WTC11 (cell line): ENCODE measurements around the gene LDLRAD4. TPM values are rescaled to one million over a fixed set of nuclear protein-coding genes. Genes with fewer than 3 reads are reported as not detected.
A peak's percentile ranks its signal among the peaks of the same experiment; 100 is the strongest.

ENCODE experiments used
- ATAC-seq: fragments of 200-7000 bp; cut with Tn5 transposase; 2 replicates; pipeline ENCODE4 v1.10.0; 2021; ENCODE audit warnings: mild to moderate bottlenecking, moderate library complexity
- CTCF ChIA-PET: fragments of 300-600 bp; sonication (Branson Sonifier 250); formaldehyde crosslinking; loops from one replicate; lab custom pipeline; 2021; ENCODE audit warnings: antibody characterized with exemption; lab: Charles Lee
- POLR2A ChIA-PET: fragments of 350-600 bp; sonication (Branson Sonifier 250); formaldehyde crosslinking; loops from one replicate; lab custom pipeline; 2021; ENCODE audit warnings: antibody characterized with exemption; lab: Charles Lee
- DNase-seq: peaks from one replicate; pipeline ENCODE4 v3.0.0; 2021; ENCODE audit warnings: low spot score
- H3K27ac Mint-ChIP-seq: 2 replicates; pipeline ENCODE4 v1.8.0; 2021; ENCODE audit warnings: mixed read lengths
- H3K27me3 Mint-ChIP-seq: 2 replicates; pipeline ENCODE4 v1.8.0; 2021; ENCODE audit warnings: low read depth, mild to moderate bottlenecking, moderate library complexity, mixed read lengths
- H3K36me3 Mint-ChIP-seq: 2 replicates; pipeline ENCODE4 v1.8.0; 2021; ENCODE audit warnings: mixed read lengths
- H3K4me1 Mint-ChIP-seq: 2 replicates; pipeline ENCODE4 v1.8.0; 2022; ENCODE audit warnings: mixed read lengths
- H3K4me3 Mint-ChIP-seq: 2 replicates; pipeline ENCODE4 v1.8.0; 2021; ENCODE audit warnings: mild to moderate bottlenecking, moderate library complexity, mixed read lengths
- H3K9me3 Mint-ChIP-seq: 2 replicates; pipeline ENCODE4 v1.8.0; 2021; ENCODE audit warnings: mixed read lengths
- ELF4 ChIP-seq: sonication (generic); formaldehyde crosslinking; IDR thresholded peaks from 2 replicates; pipeline ENCODE4 v1.8.1; 2022; ENCODE audit warnings: low read depth, mild to moderate bottlenecking, moderate library complexity, missing genetic modification reagents
- EMX1 ChIP-seq: fragments of 250-450 bp; sonication (Bioruptor Pico); IDR thresholded peaks from 2 replicates; pipeline ENCODE4 v1.8.0; 2021; ENCODE audit warnings: mild to moderate bottlenecking
- ESRRA ChIP-seq: sonication (generic); formaldehyde crosslinking; IDR thresholded peaks from 2 replicates; pipeline ENCODE4 v1.8.1; 2022; ENCODE audit warnings: mild to moderate bottlenecking, missing genetic modification reagents, borderline replicate concordance
- FOXK1 ChIP-seq: sonication (generic); formaldehyde crosslinking; IDR thresholded peaks from 2 replicates; pipeline ENCODE4 v1.8.0; 2022; ENCODE audit warnings: mild to moderate bottlenecking, moderate library complexity, missing genetic modification reagents
- NR2C2 ChIP-seq: sonication (generic); formaldehyde crosslinking; IDR thresholded peaks from 2 replicates; pipeline ENCODE4 v1.8.0; 2022; ENCODE audit warnings: mild to moderate bottlenecking, missing genetic modification reagents
- TCF7 ChIP-seq: sonication (generic); formaldehyde crosslinking; IDR thresholded peaks from 2 replicates; pipeline ENCODE4 v1.8.0; 2022; ENCODE audit warnings: mild to moderate bottlenecking, low read depth, missing genetic modification reagents, moderate library complexity
- TEAD1 ChIP-seq: sonication (generic); formaldehyde crosslinking; IDR thresholded peaks from 2 replicates; pipeline ENCODE4 v1.8.0; 2022; ENCODE audit warnings: mild to moderate bottlenecking, missing genetic modification reagents
- TP53 ChIP-seq: sonication (generic); formaldehyde crosslinking; IDR thresholded peaks from 2 replicates; pipeline ENCODE4 v1.8.1; 2023; ENCODE audit warnings: mild to moderate bottlenecking, missing genetic modification reagents
- ZNF138 ChIP-seq: sonication (generic); formaldehyde crosslinking; conservative IDR thresholded peaks from 2 replicates; pipeline ENCODE4 v1.8.1; 2022; ENCODE audit warnings: mild to moderate bottlenecking, moderate library complexity, missing genetic modification reagents
- ZNF232 ChIP-seq: sonication (generic); formaldehyde crosslinking; IDR thresholded peaks from 2 replicates; pipeline ENCODE4 v1.8.0; 2022; ENCODE audit warnings: mild to moderate bottlenecking, missing genetic modification reagents
- ZNF317 ChIP-seq: sonication (generic); formaldehyde crosslinking; IDR thresholded peaks from 2 replicates; pipeline ENCODE4 v1.8.1; 2023; ENCODE audit warnings: low read depth, mild to moderate bottlenecking, moderate library complexity, missing genetic modification reagents, borderline replicate concordance
- total RNA-seq: library from RNA; stranded (reverse); gene quantifications from 3 replicates; pipeline ENCODE4 v1.2.3, GENCODE V29; 2021
- TF ChIP-seq, protein P1 (sequence below): sonication (generic); formaldehyde crosslinking; IDR thresholded peaks from 2 replicates; pipeline ENCODE4 v1.8.0; 2023; ENCODE audit warnings: mild to moderate bottlenecking, missing genetic modification reagents
- TF ChIP-seq, protein P2 (sequence below): sonication (generic); formaldehyde crosslinking; IDR thresholded peaks from 2 replicates; pipeline ENCODE4 v1.8.1; 2023; ENCODE audit warnings: mild to moderate bottlenecking, missing genetic modification reagents, borderline replicate concordance
- TF ChIP-seq, protein P3 (sequence below): fragments of 200-600 bp; IDR thresholded peaks from 2 replicates; pipeline ENCODE4 v1.8.0; 2022; ENCODE audit warnings: antibody characterized with exemption
- TF ChIP-seq, protein P4 (sequence below): fragments of 250-450 bp; sonication (Bioruptor Pico); IDR thresholded peaks from 2 replicates; pipeline ENCODE4 v1.8.0; 2021; ENCODE audit warnings: mild to moderate bottlenecking
- TF ChIP-seq, protein P5 (sequence below): sonication (generic); formaldehyde crosslinking; IDR thresholded peaks from 2 replicates; pipeline ENCODE4 v1.8.1; 2022; ENCODE audit warnings: mild to moderate bottlenecking, moderate library complexity, missing genetic modification reagents
- TF ChIP-seq, protein P6 (sequence below): sonication (generic); formaldehyde crosslinking; IDR thresholded peaks from 2 replicates; pipeline ENCODE4 v1.8.1; 2023; ENCODE audit warnings: mild to moderate bottlenecking, missing genetic modification reagents, moderate library complexity

The LDLRAD4 gene
- total RNA-seq, 1 experiment from 2014 or later: 6.2 TPM

DNA sequence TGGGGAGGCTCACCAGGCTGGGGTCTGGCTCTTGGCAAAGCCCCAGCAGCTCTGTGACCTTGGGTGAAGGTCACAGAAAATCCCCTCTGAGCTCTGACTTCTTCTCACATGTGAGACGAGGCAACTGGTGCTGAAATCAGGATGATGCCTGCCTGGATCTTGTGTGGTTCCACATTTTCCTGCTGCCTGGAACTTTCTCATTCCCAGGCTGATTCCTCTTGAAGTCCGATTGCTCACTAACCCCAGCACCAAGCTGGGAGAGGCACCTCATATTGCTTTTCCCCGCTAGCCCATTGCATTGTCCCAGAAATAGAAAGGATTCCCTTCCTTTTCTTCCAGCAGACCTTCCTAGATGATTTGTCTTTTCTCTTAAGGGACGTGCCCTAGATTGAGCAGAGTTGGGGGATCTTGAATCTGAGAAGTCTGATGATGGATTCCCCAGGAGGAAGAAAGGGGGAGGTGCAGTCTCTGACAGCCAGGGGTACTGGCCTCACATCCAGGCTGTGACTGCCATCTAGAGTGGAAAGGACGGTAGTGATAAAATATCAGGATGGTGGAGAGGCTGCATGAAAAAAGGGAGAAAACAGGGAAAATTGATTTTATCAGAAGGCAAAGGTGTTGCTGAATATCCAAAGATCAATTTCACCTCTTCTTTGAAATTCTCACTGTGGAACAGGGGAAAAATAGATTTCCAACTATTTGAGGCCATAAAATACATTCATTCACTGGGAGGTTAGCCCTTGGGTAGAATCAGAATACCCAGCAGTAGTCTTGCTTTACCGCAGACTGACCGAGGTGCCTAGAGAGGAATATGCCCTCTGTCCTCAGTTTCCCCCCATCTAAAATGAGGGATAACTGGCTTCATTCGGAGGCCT is 411.5 kb downstream of the LDLRAD4 start:
- TF ChIP-seq, protein P1, sequence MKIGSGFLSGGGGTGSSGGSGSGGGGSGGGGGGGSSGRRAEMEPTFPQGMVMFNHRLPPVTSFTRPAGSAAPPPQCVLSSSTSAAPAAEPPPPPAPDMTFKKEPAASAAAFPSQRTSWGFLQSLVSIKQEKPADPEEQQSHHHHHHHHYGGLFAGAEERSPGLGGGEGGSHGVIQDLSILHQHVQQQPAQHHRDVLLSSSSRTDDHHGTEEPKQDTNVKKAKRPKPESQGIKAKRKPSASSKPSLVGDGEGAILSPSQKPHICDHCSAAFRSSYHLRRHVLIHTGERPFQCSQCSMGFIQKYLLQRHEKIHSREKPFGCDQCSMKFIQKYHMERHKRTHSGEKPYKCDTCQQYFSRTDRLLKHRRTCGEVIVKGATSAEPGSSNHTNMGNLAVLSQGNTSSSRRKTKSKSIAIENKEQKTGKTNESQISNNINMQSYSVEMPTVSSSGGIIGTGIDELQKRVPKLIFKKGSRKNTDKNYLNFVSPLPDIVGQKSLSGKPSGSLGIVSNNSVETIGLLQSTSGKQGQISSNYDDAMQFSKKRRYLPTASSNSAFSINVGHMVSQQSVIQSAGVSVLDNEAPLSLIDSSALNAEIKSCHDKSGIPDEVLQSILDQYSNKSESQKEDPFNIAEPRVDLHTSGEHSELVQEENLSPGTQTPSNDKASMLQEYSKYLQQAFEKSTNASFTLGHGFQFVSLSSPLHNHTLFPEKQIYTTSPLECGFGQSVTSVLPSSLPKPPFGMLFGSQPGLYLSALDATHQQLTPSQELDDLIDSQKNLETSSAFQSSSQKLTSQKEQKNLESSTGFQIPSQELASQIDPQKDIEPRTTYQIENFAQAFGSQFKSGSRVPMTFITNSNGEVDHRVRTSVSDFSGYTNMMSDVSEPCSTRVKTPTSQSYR (CRISPR knock-in tag): 0 out of 2 replicates have a peak, but pooled peaks have one; percentile 22
- TF ChIP-seq, protein P2, sequence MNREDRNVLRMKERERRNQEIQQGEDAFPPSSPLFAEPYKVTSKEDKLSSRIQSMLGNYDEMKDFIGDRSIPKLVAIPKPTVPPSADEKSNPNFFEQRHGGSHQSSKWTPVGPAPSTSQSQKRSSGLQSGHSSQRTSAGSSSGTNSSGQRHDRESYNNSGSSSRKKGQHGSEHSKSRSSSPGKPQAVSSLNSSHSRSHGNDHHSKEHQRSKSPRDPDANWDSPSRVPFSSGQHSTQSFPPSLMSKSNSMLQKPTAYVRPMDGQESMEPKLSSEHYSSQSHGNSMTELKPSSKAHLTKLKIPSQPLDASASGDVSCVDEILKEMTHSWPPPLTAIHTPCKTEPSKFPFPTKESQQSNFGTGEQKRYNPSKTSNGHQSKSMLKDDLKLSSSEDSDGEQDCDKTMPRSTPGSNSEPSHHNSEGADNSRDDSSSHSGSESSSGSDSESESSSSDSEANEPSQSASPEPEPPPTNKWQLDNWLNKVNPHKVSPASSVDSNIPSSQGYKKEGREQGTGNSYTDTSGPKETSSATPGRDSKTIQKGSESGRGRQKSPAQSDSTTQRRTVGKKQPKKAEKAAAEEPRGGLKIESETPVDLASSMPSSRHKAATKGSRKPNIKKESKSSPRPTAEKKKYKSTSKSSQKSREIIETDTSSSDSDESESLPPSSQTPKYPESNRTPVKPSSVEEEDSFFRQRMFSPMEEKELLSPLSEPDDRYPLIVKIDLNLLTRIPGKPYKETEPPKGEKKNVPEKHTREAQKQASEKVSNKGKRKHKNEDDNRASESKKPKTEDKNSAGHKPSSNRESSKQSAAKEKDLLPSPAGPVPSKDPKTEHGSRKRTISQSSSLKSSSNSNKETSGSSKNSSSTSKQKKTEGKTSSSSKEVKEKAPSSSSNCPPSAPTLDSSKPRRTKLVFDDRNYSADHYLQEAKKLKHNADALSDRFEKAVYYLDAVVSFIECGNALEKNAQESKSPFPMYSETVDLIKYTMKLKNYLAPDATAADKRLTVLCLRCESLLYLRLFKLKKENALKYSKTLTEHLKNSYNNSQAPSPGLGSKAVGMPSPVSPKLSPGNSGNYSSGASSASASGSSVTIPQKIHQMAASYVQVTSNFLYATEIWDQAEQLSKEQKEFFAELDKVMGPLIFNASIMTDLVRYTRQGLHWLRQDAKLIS: no peak
- TF ChIP-seq, protein P3, sequence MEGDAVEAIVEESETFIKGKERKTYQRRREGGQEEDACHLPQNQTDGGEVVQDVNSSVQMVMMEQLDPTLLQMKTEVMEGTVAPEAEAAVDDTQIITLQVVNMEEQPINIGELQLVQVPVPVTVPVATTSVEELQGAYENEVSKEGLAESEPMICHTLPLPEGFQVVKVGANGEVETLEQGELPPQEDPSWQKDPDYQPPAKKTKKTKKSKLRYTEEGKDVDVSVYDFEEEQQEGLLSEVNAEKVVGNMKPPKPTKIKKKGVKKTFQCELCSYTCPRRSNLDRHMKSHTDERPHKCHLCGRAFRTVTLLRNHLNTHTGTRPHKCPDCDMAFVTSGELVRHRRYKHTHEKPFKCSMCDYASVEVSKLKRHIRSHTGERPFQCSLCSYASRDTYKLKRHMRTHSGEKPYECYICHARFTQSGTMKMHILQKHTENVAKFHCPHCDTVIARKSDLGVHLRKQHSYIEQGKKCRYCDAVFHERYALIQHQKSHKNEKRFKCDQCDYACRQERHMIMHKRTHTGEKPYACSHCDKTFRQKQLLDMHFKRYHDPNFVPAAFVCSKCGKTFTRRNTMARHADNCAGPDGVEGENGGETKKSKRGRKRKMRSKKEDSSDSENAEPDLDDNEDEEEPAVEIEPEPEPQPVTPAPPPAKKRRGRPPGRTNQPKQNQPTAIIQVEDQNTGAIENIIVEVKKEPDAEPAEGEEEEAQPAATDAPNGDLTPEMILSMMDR: peak; percentile 34; the same call in 1 of the 2 replicates
- ChIA-PET CTCF (interaction anchor here (0.5 to 1.8 kb wide), 6 partner anchors 20 to 517 kb away, joined by 3 to 6 read pairs (median 4); no protein-coding TSS in a partner anchor), POLR2A (no interaction called here)
- H3K36me3 Mint-ChIP-seq: peaks cover 8% of the 10 kb centered on the region; the same call in 1 of the 2 replicates
- DNase-seq (peak; percentile 62), ATAC-seq (peak; percentile 95)
- H3K27me3 Mint-ChIP-seq: no peaks in the 10 kb centered on the region
- H3K9me3 Mint-ChIP-seq: peaks cover 17% of the 10 kb centered on the region
- H3K4me1 Mint-ChIP-seq: peaks cover 7% of the 10 kb centered on the region
- H3K27ac Mint-ChIP-seq: peak overlapping the region; percentile 21; the same call in 1 of the 2 replicates
- H3K4me3 Mint-ChIP-seq: no peak overlapping the region

DNA sequence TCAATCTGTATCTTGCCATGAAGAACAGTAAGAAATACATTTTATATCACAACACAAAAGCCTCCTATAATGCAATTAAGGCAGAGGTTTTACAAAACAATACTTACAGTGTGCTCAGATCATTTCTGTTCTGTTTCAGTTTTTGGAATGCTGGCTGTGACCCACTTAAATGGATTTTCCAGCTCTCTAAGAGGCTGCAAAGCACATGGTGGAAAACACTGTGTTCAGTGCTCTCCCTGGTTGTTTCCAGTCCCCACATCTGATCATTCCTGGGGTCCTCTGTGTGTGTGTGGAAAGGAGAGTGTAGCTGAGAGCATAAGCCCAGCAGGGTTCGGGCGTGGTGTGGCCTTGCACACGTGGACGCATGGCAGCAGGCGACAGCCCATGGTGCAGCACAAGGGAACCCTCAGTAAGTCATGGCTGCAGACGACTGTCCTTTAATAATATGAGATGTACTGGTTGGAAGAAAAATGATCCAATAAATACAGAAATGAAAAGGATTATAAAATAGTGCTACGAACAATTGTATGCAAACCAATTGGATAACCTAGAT is 412.2 kb downstream of the LDLRAD4 start:
- ATAC-seq (no peak), DNase-seq (no peak)
- CTCF ChIA-PET: no interaction called here
- peaks cover 7% of the 10 kb centered on the region for H3K4me1 Mint-ChIP-seq
- peaks cover 17% of the 10 kb centered on the region for H3K9me3 Mint-ChIP-seq
- H3K27ac Mint-ChIP-seq: no peak overlapping the region
- H3K27me3 Mint-ChIP-seq: no peaks in the 10 kb centered on the region
- no peak overlapping the region for H3K4me3 Mint-ChIP-seq
- POLR2A ChIA-PET: no interaction called here
- peaks cover 8% of the 10 kb centered on the region; the same call in 1 of the 2 replicates for H3K36me3 Mint-ChIP-seq
- no peak for TF ChIP-seq EMX1 (CRISPR knock-in tag)
- no peak for TF ChIP-seq ELF4 (CRISPR knock-in tag)
- TF ChIP-seq, protein P4, sequence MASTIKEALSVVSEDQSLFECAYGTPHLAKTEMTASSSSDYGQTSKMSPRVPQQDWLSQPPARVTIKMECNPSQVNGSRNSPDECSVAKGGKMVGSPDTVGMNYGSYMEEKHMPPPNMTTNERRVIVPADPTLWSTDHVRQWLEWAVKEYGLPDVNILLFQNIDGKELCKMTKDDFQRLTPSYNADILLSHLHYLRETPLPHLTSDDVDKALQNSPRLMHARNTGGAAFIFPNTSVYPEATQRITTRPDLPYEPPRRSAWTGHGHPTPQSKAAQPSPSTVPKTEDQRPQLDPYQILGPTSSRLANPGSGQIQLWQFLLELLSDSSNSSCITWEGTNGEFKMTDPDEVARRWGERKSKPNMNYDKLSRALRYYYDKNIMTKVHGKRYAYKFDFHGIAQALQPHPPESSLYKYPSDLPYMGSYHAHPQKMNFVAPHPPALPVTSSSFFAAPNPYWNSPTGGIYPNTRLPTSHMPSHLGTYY: no peak
- TF ChIP-seq ZNF232 (CRISPR knock-in tag): no peak
- TF ChIP-seq ZNF317 (CRISPR knock-in tag): no peak
- TF ChIP-seq, protein P5, sequence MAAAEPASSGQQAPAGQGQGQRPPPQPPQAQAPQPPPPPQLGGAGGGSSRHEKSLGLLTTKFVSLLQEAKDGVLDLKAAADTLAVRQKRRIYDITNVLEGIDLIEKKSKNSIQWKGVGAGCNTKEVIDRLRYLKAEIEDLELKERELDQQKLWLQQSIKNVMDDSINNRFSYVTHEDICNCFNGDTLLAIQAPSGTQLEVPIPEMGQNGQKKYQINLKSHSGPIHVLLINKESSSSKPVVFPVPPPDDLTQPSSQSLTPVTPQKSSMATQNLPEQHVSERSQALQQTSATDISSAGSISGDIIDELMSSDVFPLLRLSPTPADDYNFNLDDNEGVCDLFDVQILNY (CRISPR knock-in tag): no peak
- TF ChIP-seq, protein P6, sequence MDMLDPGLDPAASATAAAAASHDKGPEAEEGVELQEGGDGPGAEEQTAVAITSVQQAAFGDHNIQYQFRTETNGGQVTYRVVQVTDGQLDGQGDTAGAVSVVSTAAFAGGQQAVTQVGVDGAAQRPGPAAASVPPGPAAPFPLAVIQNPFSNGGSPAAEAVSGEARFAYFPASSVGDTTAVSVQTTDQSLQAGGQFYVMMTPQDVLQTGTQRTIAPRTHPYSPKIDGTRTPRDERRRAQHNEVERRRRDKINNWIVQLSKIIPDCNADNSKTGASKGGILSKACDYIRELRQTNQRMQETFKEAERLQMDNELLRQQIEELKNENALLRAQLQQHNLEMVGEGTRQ (CRISPR knock-in tag): no peak
- TF ChIP-seq TCF7: no peak
- TF ChIP-seq NR2C2 (CRISPR knock-in tag): no peak
- TF ChIP-seq ESRRA (CRISPR knock-in tag): no peak
- no peak for TF ChIP-seq ZNF138 (CRISPR knock-in tag)
- TF ChIP-seq FOXK1 (CRISPR knock-in tag): no peak
- TF ChIP-seq TP53 (CRISPR knock-in tag): no peak
- TF ChIP-seq TEAD1 (CRISPR knock-in tag): no peak
- TF ChIP-seq, protein P1 (CRISPR knock-in tag): no peak
